BLaER1 (cell line): ENCODE measurements around the gene HDAC8.

ENCODE experiments used
- H3K27ac ChIP-seq: shearing (Covaris generic); formaldehyde crosslinking; 2 replicates; pipeline ENCODE4 v1.8.1; 2022
- H3K27me3 ChIP-seq: shearing (Covaris generic); formaldehyde crosslinking; 2 replicates; pipeline ENCODE4 v1.8.1; 2022
- H3K36me3 ChIP-seq: shearing (Covaris generic); formaldehyde crosslinking; 2 replicates; pipeline ENCODE4 v1.8.1; 2022
- H3K4me1 ChIP-seq: shearing (Covaris generic); formaldehyde crosslinking; 2 replicates; pipeline ENCODE4 v1.8.1; 2022
- H3K4me2 ChIP-seq: shearing (Covaris generic); formaldehyde crosslinking; 2 replicates; pipeline ENCODE4 v1.8.1; 2022
- H3K4me3 ChIP-seq: shearing (Covaris generic); formaldehyde crosslinking; 2 replicates; pipeline ENCODE4 v1.8.1; 2022
- H3K9ac ChIP-seq: shearing (Covaris generic); formaldehyde crosslinking; 2 replicates; pipeline ENCODE4 v1.8.1; 2022
- H3K9me3 ChIP-seq: shearing (Covaris generic); formaldehyde crosslinking; 2 replicates; pipeline ENCODE4 v1.8.1; 2022
- H4K20me1 ChIP-seq: shearing (Covaris generic); formaldehyde crosslinking; 2 replicates; pipeline ENCODE4 v1.8.1; 2022
- Cebpa-rat ChIP-seq: shearing (Covaris generic); IDR thresholded peaks from 2 replicates; pipeline ENCODE4 v1.8.1; 2022

The HDAC8 gene

DNA sequence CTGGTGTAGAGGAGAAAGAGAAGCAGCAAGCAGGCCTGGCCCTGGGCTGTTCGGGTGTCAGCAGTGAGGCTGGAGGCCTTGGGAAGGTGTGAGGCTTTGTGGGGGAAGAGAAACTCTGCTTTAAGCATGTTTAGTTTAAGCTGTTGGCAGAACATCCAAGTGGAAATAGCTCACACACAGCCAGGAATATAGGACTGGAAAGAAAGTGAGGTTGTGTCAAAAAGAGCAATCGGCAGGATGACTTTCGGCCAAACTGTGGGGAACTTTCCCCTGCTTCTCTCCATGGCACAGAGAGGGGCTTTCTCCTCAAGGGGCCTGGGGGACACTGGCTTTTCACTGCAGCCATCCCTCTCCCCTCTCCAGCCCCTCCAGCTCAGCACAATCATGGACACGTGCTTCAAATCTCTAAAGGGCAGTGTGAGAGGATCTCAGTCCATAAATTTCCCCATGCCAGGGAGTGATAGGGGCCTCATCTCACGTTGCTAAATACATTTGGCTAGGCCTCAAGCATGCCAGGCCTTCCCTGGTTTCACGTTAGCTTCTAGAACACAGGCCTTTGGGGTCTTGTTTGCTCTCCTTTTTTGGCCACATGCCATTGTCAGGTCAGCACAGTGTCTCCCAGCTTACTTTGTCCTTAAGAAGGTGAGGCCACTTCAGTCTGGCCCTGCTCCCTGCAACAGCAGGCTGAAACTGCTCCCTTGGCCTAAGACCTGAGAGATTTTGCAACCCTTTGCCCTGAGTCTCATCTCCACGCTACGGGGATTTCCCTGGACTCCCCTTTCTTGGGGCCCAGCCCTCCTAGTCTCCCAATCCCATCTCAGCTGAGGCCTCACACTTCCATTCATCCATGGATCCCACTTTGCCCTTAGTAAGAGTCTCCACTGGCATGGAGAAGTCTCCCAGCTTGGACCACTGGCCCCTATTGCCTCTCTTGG, 258.7 kb downstream of the HDAC8 start:
- Histone ChIP-seq H3K4me1 (peaks cover 5% of the 10 kb centered on the region), H3K27me3 (peaks cover 15% of the 10 kb centered on the region), H3K9me3 (no peaks in the 10 kb centered on the region), H3K4me2 (no peak overlapping the region), H3K36me3 (no peaks in the 10 kb centered on the region), H4K20me1 (peaks cover 6% of the 10 kb centered on the region; the same call in 1 of the 2 replicates), H3K4me3 (no peak overlapping the region), H3K27ac (no peak overlapping the region), H3K9ac (no peak overlapping the region)
- no peak for TF ChIP-seq Cebpa-rat

DNA sequence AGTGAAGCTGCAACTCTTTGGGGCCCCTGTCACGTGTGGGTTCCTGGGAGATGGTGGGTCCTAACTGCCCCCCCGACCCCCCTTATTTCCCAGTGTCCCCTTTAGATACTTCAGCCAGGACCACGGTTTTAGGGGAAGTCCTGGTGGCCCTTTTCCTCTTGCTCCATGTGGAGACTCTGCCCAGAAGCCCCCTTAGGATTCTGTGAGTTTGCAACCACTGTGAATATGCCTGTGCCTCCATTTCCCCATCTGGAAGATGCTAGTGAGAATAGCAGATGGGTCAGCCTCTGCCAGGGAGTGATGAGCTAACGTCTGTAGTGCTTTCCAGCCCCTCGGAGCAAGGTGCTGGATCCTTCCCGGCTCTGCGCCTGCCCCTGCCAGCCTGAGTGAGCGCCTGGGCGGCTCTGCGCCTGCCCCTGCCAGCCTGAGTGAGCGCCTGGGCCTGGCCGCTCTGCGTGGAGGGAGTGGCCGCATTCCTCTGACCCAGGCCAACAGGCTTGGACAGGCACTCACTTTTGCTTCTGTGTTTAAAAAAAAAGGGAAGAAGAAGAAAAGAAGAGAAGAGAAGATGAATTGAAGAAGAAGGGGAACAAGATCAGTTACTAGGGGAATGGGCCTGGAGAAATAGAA, 260.2 kb downstream of the HDAC8 start:
- Histone ChIP-seq H3K27me3 (peaks cover 31% of the 10 kb centered on the region), H3K27ac (no peak overlapping the region), H3K4me1 (peaks cover 7% of the 10 kb centered on the region), H3K36me3 (no peaks in the 10 kb centered on the region), H4K20me1 (peaks cover 20% of the 10 kb centered on the region), H3K4me2 (no peak overlapping the region), H3K4me3 (no peak overlapping the region), H3K9me3 (peaks cover 4% of the 10 kb centered on the region; the same call in 1 of the 2 replicates), H3K9ac (no peak overlapping the region)
- no peak for TF ChIP-seq Cebpa-rat

DNA sequence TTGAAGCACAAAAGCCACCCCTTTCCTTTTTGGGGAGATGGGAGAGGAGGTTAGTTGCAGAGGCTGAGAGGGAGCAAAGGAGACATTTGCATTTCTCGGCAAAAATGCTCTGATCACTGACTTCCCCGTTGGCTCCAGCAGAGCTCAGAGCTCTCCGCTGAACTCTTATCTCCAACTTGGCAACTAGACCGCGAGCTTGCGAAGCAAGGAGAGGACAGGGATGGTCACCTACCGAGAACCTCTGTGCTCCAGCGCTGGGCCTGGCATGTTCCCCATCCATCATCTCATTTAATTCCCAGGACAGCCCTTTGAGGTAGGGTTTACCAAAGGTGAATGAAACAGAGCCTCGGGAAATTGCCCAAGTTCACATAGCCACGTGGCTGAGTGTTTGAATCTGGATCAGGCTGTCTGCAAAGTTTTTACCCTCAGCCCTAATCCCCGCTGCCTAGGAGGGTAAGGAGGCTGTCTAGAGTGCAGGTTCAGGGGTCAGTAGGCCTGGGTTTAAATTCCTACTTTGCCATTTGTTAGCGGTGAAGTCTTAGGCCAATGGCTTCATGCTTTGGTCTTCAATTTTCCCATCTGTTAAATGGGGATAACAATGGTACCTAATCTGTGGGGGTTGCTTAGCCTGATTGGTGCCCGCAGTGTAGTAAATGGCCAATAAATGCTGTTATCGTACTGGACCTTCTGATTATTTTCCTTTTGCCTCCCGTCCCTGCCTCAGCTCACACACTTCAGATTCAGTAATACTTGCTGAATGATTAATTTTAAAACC, 263.2 kb downstream of the HDAC8 start:
- peak overlapping the region; percentile 60 for H3K4me2 ChIP-seq
- H3K27me3 ChIP-seq = peaks cover 60% of the 10 kb centered on the region
- no peaks in the 10 kb centered on the region for H3K36me3 ChIP-seq
- H3K4me1 ChIP-seq = peaks cover 7% of the 10 kb centered on the region
- no peak for TF ChIP-seq Cebpa-rat
- H3K9ac ChIP-seq = no peak overlapping the region
- H3K9me3 ChIP-seq = peaks cover 18% of the 10 kb centered on the region; the same call in 1 of the 2 replicates
- no peak overlapping the region for H3K27ac ChIP-seq
- no peak overlapping the region for H3K4me3 ChIP-seq
- H4K20me1 ChIP-seq = peaks cover 39% of the 10 kb centered on the region

DNA sequence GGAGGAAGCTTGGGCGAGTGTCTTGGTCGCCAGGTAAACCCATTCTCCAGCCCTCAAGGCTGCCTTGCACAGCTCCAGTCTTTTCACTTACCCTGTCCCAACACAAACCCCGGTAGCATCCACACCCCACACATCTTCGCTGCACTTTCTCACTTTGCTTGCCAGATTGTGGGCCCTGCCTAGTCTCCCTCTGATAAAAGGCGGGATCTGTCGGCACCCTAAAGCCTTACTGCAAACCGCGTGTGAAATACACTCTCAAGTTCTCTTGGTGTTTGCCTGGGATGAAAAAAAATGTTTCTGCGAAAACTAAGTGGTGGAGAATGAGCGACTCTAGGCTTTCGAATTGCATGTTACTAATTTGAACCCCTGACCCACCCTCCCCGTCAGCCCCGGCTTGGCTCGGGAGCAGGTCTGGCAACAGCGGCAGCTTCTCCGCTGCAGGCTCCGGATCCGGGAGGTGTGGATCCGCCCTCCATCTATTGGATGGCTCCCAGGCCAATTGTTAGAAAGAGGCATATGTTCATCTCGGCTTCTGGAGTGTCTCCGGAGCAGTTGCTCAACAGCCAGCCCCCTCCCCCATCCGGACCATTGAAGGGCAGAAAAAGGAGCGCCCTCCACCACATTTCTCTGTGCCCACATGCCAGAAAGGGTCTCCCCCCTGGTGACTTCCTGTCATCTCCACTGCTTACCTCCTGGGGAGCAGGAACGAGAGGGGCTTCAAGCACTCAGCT, 263.9 kb downstream of the HDAC8 start:
- H4K20me1 ChIP-seq = peaks cover 47% of the 10 kb centered on the region
- H3K9me3 ChIP-seq = peaks cover 18% of the 10 kb centered on the region; the same call in 1 of the 2 replicates
- no peak for TF ChIP-seq Cebpa-rat
- H3K4me1 ChIP-seq = peaks cover 7% of the 10 kb centered on the region
- H3K27ac ChIP-seq = no peak overlapping the region
- H3K27me3 ChIP-seq = peaks cover 68% of the 10 kb centered on the region
- no peak overlapping the region for H3K4me3 ChIP-seq
- H3K9ac ChIP-seq = no peak overlapping the region
- H3K36me3 ChIP-seq = no peaks in the 10 kb centered on the region
- H3K4me2 ChIP-seq = peak overlapping the region; percentile 60

DNA sequence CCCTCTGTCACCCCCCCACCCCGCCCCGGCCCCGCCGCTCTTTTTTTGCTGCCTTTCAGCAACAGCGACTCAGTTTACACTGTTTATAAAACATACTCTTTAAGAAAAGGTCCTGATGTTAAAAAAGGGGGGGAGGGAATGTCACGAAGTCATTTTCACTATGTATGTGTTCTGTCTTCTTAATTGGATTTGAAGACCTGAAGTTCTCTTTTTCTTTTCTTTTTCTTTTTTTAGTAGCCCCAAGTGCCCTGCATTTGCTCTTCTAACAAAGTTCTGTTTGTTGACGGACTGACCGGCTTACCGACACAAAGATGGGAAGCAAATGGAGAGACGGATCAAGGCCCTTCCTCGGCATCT, 264.5 kb downstream of the HDAC8 start:
- H3K4me3 ChIP-seq = no peak overlapping the region
- peaks cover 52% of the 10 kb centered on the region for H4K20me1 ChIP-seq
- H3K27me3 ChIP-seq = peaks cover 73% of the 10 kb centered on the region
- no peak overlapping the region for H3K9ac ChIP-seq
- H3K27ac ChIP-seq = no peak overlapping the region
- TF ChIP-seq Cebpa-rat = no peak
- H3K4me1 ChIP-seq = peaks cover 7% of the 10 kb centered on the region
- no peaks in the 10 kb centered on the region for H3K36me3 ChIP-seq
- peak overlapping the region; percentile 60; the same call in 1 of the 2 replicates for H3K4me2 ChIP-seq
- peaks cover 18% of the 10 kb centered on the region; the same call in 1 of the 2 replicates for H3K9me3 ChIP-seq

DNA sequence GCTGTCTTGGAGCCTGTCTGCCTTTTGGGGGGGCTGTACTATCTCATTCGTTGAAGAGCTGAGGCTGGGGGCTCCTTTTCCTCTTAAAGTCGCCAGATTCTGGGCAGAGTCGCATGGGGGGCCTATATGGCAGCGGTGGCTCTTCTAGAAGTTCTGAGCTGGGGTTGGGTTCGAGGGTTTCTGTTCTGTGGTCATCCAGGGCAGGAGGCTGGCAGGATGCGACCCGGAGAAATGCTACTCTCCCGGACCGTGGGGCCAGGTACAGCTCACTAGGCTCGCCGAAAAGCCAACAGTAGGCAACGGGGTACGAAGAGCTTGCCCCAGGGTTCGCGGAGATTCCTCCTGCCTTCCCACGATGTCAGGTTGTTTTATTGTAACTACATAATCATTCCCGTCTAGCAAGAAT, 265.0 kb downstream of the HDAC8 start:
- peak overlapping the region; percentile 80 for H3K4me2 ChIP-seq
- no peak overlapping the region for H3K9ac ChIP-seq
- peak overlapping the region; percentile 64 for H3K4me3 ChIP-seq
- peaks cover 18% of the 10 kb centered on the region; the same call in 1 of the 2 replicates for H3K9me3 ChIP-seq
- no peaks in the 10 kb centered on the region for H3K36me3 ChIP-seq
- peaks cover 7% of the 10 kb centered on the region for H3K4me1 ChIP-seq
- H4K20me1 ChIP-seq = peaks cover 53% of the 10 kb centered on the region
- no peak overlapping the region for H3K27ac ChIP-seq
- no peak for TF ChIP-seq Cebpa-rat
- peaks cover 79% of the 10 kb centered on the region for H3K27me3 ChIP-seq

DNA sequence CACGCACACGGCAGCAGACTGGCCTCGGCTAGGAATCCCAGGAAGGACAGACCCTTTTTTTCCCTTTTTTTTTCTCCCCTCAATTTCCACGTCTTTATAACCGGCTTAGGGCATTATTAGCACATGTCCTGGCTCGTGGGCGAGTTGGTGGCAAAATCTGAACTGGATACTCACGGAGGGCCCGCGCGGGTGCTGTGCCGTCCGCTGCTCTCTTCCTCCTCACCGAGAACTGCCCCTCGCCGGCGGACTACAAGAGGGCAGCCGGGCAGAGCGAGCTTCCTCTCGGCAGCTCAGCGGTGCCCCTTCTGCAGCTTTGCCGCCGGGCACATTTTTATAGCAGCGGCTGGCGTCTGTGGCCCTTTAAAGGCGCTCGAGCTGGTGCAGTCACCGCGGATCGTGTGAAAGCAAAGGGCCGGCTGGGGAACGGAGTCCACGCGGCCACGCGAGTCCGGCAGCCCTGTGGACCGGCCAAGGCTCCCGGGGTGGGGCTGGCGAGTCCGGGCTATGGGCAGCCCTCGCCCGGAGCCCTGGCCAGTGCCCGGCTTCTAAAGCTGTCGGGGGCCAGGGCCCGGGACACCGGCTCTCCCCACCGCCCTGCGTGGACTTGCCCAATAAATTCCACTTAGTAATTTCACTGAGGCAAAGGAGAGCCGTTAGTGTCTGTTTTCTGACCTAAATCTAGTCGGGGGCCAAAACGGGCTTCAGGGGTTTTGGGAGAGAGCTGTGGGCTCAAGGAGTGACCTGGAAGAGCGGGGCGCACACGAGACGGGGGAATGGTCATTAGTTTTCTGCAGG, 265.6 kb downstream of the HDAC8 start:
- Histone ChIP-seq H3K4me3 (peak overlapping the region; percentile 64), H3K27me3 (peaks cover 85% of the 10 kb centered on the region), H3K4me2 (peak overlapping the region; percentile 80), H4K20me1 (peaks cover 53% of the 10 kb centered on the region), H3K36me3 (no peaks in the 10 kb centered on the region), H3K9ac (0 out of 2 replicates have a peak overlapping the region, but pooled peaks have one; percentile 24), H3K4me1 (peaks cover 7% of the 10 kb centered on the region), H3K9me3 (peaks cover 18% of the 10 kb centered on the region; the same call in 1 of the 2 replicates), H3K27ac (no peak overlapping the region)
- TF ChIP-seq Cebpa-rat = no peak

DNA sequence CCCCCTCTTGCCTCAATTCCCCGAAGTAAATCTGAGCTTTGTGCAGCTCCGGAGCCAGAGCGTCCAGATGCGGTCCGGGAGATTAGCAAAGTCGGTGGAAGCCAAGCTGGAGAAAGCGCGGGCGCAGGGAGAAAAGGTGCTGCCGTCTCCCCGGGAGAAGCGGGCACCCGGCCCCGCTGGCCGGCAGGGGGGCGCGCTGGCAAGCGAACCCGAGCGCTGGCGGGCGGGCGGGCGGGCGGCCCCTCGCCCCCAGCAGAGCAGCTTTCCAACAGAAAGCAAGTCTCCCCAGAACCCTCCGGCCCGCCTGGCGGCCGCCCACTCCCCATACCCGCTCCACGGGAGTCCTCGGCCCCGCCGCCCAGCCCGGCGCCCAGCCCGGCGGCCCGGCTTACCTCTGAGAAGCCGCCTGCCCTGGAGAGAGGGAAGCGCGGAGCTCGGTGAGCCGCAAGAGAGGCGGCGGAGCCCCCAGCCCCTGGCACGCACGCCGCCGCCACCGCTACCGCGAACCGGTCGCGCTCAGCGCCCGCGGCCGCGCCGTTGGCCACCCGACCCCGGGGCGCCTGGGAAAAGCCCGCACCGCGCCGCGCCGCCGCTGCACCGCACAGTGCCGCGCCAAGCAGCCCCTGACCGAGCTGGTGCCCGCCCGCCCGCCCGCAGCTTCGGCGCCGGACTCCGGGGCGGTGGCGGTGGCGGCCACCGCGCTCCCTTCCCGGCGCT, 266.4 kb downstream of the HDAC8 start:
- Histone ChIP-seq H3K36me3 (no peaks in the 10 kb centered on the region), H3K9me3 (peaks cover 18% of the 10 kb centered on the region; the same call in 1 of the 2 replicates), H3K9ac (no peak overlapping the region), H3K27ac (no peak overlapping the region), H3K4me2 (peak overlapping the region; percentile 80), H3K27me3 (peaks cover 92% of the 10 kb centered on the region), H3K4me3 (peak overlapping the region; percentile 64), H4K20me1 (peaks cover 53% of the 10 kb centered on the region), H3K4me1 (peaks cover 7% of the 10 kb centered on the region)
- no peak for TF ChIP-seq Cebpa-rat
